Measurements from ENCODE around the gene C10orf71.

C10orf71 gene

DNA sequence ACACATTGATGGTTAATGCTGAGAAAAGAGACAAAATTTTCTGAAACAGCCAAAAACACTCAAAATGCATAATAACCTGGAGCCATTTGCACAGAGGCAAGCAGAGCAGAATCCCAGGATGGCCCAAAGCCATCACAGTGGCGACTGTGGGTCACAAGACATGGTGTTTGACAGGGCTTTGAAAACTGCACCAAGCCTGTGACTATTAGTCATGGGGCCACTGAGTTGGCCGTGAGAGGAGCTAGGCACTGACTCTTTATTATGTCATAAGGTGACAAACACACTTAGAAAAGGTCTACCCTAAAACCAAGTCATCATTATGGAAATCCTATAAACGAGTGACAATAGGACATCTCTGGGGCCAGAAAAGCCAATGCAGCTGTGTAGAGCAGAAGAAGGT is 73.0 kb downstream of the C10orf71 start:
- WGBS = 86% methylated on average over 3 of the region's 3 CpGs
- Histone ChIP-seq H3K27ac (ENCODE audit: low read depth, low read length) (no peak overlapping the region), H3K4me3 (ENCODE audit: low read length) (no peak overlapping the region), H3K9me3 (ENCODE audit: insufficient read depth, low read depth, low read length) (no peaks in the 10 kb centered on the region), H3K36me3 (ENCODE audit: insufficient read depth, low read length) (no peaks in the 10 kb centered on the region), H3K9ac (ENCODE audit: low read depth, low read length) (no peak overlapping the region), H3K27me3 (ENCODE audit: insufficient read depth, low read length) (no peaks in the 10 kb centered on the region), H3K4me1 (ENCODE audit: insufficient read depth, low read length) (no peaks in the 10 kb centered on the region)

DNA sequence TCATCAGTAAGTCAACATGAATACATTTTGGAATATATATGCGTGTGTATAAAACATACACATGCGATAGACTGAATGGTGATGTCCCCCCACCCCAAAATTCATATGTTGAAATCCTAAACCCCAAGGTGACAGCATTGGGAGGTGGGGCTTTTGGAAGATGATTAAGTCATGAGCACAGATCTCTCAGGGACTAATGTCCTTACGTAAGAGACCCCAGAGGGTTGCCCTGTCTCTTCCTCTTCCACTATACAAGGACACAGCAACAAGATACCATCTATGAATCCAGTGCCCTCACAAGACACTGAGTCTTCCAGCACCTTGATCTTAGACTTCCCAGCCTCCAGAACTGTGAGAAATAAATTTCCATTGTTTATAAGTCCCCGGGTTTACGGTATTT is 74.4 kb downstream of the C10orf71 start:
- Histone ChIP-seq H3K27me3 (ENCODE audit: insufficient read depth, low read length) (no peaks in the 10 kb centered on the region), H3K9ac (ENCODE audit: low read depth, low read length) (no peak overlapping the region), H3K9me3 (ENCODE audit: insufficient read depth, low read depth, low read length) (no peaks in the 10 kb centered on the region), H3K36me3 (ENCODE audit: insufficient read depth, low read length) (no peaks in the 10 kb centered on the region), H3K4me1 (ENCODE audit: insufficient read depth, low read length) (no peaks in the 10 kb centered on the region), H3K4me3 (ENCODE audit: low read length) (no peak overlapping the region), H3K27ac (ENCODE audit: low read depth, low read length) (no peak overlapping the region)
- WGBS = 95% methylated on average over 2 of the region's 5 CpGs

DNA sequence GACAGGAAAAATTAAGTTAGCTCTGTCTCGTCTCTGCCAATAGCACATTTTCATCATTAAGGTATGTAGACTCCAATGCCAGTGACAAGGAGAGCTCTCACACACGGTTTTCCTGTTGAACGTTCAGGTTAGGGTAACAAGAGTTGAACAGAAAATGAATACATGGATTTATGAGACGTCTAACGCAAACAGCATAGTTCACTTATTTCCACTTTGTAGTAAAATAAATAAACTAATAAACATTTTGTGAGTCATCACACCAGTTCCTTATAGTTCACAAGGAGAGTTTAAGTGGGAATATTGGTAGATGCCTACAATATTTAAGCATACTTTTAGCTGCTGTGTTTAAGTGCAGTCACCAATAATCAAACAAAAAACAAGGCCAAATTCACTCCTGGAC is 75.8 kb downstream of the C10orf71 start:
- H3K9me3 ChIP-seq (ENCODE audit: insufficient read depth, low read depth, low read length) = no peaks in the 10 kb centered on the region
- no peak overlapping the region for H3K4me3 ChIP-seq (ENCODE audit: low read length)
- WGBS = 91% methylated on average over 3 of the region's 5 CpGs
- H3K27ac ChIP-seq (ENCODE audit: low read depth, low read length) = no peak overlapping the region
- H3K9ac ChIP-seq (ENCODE audit: low read depth, low read length) = no peak overlapping the region
- no peaks in the 10 kb centered on the region for H3K4me1 ChIP-seq (ENCODE audit: insufficient read depth, low read length)
- H3K36me3 ChIP-seq (ENCODE audit: insufficient read depth, low read length) = no peaks in the 10 kb centered on the region
- H3K27me3 ChIP-seq (ENCODE audit: insufficient read depth, low read length) = no peaks in the 10 kb centered on the region

DNA sequence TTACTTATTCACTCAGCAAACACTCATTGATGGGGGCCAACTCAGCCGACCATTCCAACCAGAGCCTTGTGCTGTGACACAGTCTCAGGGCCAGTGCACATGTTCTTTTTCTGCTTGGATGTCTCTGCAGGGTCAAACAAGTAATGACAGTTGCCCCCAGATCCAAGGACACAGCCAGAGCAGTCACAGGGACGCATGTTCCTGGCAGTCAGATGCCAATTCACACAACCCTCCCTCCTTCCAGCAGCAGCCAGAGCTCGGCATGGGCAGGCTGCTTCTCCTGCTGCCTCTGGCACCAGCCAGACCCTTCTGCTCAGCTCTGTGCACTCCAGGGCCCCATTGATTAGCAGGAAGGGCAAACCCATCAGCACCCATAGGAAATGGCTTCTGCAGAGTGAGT is 76.6 kb downstream of the C10orf71 start:
- H3K27ac ChIP-seq (ENCODE audit: low read depth, low read length) = no peak overlapping the region
- WGBS = 90% methylated on average over 3 of the region's 3 CpGs

More for the DNA sequence above, 76.6 kb downstream of the C10orf71 start:
- H3K4me3 ChIP-seq (ENCODE audit: low read length) = no peak overlapping the region
- no peaks in the 10 kb centered on the region for H3K27me3 ChIP-seq (ENCODE audit: insufficient read depth, low read length)
- H3K36me3 ChIP-seq (ENCODE audit: insufficient read depth, low read length) = no peaks in the 10 kb centered on the region
- no peak overlapping the region for H3K9ac ChIP-seq (ENCODE audit: low read depth, low read length)
- H3K4me1 ChIP-seq (ENCODE audit: insufficient read depth, low read length) = no peaks in the 10 kb centered on the region
- H3K9me3 ChIP-seq (ENCODE audit: insufficient read depth, low read depth, low read length) = no peaks in the 10 kb centered on the region
